Stimulated activated CD8-positive, alpha-beta memory T cell treated with anti-CD3 and anti-CD28 coated beads, Interleukin-4, amount 100 ng/mL, for 4 hours (primary cell): ENCODE data around the gene BCAM.
A peak's percentile ranks its signal among the peaks of the same experiment; 100 is the strongest.

ENCODE experiments used
- DNase-seq, 2 donors: peaks; one replicate each; pipeline ENCODE4 v3.0.0-alpha.2; 2020; ENCODE audit warnings: low read depth in 2 of 2, low spot score in 1 of 2

Gene BCAM

DNA sequence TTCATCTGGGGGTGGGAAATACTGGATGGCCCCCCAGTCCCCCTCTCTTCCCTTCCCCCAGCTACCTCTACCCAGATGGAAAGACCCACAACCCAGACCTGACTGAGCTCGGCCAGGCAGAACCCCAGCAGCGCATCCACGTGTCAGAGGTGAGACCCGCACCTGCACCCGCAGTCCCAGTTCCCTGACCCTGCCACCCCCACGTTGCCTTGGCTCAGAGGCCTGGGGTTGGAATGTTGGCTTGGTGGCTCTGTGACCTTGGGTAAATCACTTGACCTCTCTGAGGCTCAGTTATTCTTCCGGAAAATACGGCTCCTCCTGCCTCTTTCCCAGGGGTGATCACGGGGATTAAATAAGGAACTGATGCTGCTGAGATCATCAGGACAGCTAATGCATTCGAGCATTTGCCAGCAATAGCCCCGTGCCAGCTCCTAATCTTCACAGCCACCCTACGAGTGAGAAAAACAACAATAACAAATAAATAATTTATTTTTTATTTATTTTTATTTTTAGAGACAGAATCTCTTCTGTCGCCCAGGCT, 18.9 kb upstream of the BCAM start:
- DNase-seq: no peak

DNA sequence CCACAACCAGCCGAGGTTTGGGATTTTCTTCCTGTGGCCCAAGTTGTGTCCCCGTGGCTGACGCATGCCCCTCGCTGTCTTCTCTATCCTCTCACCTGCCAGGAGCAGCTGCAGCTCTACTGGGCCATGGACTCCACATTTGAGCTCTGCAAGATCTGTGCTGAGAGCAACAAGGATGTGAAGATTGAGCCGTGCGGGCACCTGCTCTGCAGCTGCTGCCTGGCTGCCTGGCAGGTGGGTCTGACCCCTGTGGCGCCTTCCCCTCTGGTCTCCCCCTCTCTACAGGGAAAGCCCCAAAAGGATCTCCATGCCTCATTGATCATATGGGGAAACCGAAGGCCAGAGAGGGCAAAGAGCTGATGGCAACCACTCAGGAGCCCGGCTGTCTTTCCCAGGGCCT, 16.6 kb upstream of the BCAM start:
- no peak for DNase-seq

DNA sequence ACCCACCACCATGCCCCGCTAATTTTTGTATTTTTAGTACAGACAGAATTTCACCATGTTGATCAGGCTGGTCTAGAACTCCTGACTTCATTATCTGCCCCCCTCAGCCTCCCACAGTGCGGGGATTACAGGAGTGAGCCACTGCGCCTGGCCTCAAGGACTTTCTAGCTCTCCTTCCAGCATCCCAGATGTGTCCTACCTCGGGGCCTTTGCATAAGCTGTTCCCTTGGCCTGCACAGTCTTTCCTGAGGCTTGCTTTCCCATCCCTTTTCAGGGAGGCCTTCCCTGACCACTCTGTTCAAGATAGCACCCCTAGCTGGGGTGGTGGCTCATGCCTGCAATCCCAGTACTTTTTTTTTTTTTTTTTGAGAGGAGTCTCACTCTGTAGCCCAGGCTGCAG, 14.3 kb upstream of the BCAM start:
- DNase-seq: no peak

DNA sequence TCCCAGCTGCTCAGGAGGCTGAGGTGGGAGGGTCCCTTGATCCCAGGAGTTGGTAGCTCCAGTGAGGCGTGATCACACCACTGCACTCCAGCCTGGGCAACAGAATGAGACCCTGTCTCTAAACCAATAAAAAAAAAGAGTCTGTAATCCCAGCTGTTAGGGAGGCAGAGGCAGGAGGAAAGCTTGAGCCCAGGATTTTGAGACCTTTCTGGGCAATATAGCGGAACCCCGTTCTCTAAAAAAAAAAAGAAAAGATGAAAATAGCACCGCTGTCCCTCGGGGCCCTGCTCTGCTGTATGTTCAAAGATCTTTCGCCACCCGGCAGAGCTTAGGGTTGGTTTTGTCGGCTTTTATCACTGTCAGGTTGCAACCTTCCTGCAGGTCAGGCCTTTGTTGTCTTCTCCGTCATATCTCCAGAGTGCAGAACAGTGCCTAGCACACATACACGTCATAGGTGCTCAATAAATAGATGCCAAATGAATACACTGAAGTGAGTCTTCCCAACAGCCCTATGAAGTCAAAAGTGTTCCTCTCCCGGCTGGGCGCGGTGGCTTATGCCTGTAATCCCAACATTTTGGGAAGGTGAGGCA, 13.4 kb upstream of the BCAM start:
- no peak for DNase-seq

DNA sequence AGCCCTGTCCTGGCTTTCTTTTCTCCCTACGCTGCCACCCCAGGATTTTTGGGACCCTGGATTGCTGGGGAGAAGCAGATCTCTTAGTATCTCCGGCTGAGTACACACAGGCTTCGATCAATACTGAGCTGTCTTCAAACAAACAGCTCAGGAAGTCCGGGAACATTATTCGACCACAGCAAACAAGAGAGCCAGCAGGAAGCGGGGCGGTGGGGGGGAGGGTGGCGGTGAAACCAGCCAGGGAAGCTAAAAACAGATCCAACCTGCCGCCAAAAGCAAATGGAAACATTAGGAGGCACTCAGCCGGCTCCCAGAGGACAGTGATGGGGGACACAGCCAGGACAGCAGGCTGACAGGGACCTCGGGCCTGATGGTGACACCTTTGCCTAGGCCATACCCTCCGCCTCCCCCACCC, 12.2 kb upstream of the BCAM start:
- DNase-seq: no peak

DNA sequence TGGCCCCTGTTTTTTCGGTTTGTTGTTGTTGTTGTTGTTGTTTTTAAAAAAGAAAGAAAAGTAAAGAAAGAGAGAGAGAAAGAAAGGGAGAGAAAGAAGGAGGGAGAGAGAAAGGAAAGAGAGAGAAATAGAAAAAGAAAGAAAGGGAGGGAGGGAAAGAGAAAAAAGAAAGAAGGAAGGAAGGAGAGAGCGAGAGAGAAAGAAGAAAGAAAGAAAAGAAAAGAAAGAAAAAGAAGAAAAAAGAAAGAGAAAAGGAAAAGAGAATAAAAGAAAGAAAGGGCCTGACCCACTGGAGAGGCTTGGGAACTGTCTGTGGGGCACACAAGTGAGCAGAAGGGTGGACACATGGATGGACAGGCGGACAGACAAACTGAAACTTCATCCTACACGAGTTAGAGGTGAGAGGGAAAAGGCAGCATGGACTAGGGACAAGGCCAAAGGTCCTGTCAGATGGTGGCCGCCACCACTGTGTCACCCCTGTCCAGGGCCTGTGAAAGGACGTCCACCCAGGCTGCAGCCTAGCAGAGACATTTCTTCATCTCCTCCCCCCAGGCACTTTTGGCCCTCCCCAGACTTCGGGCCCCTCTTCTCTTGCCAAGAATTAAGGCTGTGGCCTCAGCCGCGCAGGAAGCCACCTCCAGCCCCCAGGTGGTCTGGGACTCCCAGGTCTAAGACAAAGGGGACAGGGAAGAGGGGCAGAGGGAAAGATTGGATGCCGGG, 9.1 kb upstream of the BCAM start:
- DNase-seq: no peak

DNA sequence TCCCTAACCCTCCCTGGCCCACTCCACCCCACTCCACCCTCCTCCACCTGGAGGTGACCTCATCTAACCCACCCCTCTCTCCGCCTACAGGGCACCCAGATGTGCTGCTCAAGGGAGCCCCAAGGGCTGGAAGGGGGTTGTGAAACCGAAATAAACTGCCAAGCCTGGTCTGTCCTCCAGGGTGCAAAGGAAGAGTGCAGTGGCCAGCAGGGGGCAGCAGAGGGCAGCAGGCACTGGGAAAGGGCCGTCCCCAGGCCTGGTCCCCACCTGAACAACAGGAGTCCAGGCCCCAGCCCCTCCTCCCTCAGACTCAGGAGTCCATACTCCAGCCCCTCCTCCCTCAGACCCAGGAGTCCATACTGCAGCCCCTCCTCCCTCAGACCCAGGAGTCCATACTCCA, 8.4 kb upstream of the BCAM start:
- peak; percentile 53 to 74 for DNase-seq

DNA sequence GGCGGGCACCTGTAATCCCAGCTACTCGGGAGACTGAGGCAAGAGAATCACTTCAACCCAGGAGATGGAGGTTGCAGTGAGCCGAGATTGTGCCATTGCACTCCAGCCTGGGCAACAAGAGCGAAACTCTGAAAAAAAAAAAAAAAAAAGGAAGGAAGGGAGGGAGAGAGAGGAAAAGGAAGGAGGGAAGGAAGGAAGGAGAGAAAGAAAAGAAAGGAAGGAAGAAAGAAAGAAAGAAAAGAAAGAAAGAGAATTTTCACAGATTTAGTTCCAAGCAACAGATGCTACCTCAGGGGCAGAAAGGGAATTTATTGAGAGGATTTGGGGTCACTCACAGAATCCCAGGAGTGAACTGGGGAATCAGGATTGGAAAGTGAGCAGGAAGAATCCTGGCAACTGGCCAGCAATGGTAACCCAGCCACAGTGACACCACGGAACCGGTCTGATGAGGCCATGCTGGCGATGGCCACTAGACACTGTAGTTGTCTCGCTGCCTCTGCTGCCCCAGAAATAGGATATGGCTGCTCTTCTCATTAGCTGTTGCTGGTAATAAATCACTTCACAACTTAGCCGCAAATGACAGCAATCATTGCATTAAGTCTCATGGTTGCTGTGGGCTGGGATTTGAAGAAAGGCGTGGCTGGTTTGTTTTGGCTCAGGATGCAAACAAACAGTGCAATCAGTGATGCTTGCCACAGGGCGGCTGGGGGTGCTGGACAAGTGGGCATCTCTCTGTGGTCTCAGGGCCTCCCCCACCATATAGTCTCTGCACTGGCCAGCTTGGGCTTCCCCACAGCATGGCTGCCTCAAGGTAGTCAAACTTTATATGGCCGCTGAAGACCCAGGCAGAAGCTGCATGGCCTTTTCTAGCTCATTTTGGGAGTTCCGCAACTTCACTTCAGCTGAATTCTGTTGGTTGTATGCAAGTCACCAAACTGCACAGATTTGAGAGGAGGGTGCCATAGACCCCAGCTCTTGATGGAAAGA, 5.2 kb upstream of the BCAM start:
- DNase-seq: no peak

DNA sequence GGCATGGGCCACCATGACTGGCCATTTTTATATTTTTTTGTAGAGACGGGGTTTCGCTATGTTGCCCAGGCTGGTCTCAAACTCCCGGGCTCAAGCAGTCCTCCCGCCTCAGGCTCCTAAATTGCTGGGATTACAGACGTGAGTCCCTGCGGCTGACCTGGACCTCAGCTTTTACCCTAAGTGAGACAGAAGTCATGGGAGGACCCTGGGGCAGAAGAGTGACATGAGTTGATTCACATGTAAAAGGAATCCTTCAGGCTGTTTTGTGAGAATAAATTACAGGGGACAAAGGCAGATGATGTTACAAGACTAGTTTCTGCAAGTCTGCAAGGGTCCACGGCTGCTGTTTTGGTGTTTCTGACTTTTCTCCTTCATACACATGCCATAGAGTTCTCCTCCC, 2.6 kb upstream of the BCAM start:
- no peak for DNase-seq

DNA sequence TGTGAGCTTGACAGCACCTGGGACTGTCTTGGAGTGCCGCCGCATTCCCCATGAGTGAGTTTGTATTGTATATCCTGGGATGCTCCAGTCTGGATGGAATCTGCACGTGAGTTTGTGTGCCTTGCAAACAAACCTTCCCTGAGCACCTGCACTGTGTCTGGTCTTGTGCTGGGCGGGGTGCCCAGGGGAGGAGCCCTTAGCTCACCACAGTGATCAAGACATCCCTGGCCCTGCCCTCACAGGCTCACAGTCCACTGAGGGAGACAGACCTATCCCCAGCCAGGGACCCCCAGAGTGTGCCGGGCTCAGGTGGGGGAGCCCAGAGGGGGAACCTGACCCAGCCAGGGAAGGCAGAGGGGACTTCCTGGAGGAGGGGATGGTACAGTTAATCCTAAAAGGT, 1.7 kb upstream of the BCAM start:
- no peak for DNase-seq

DNA sequence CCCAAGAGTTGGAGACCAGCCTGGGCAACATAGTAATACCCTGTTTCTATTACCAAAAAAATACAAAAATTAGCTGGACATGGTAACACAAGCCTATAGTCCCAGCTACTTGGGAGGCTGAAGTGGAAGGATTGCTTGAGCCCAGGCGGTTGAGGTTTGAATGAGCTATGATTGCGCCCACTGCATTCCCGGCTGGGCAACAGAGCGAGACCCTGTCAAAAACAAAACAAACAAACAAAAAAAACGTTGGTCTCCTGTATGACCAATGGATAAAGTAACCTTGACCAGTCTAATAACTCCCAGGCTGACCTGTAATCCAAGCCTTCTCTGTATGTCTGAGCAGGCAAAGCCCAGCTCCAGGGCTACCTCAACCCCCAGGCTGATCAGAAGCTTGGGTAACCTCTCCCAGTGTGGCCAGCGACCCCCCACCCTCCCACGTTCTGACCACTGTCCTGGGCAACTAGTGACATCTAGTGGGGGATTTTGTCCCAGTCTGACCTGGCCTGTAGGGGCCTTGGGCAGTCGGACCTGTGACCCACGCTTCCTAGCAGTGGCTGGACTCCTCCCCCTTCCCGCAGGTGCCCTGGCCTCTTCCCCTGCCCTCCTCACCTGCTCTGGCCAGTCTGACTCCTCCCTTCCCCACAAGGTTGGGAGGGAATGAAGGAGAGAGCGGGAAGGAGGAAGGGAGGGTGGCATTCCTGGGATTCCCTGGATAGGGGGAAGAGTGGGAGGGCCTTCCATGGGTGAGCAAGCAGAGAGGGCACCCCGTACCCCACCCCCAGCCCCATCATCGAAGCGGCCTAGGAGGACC, 1.0 kb upstream of the BCAM start:
- no peak for DNase-seq

DNA sequence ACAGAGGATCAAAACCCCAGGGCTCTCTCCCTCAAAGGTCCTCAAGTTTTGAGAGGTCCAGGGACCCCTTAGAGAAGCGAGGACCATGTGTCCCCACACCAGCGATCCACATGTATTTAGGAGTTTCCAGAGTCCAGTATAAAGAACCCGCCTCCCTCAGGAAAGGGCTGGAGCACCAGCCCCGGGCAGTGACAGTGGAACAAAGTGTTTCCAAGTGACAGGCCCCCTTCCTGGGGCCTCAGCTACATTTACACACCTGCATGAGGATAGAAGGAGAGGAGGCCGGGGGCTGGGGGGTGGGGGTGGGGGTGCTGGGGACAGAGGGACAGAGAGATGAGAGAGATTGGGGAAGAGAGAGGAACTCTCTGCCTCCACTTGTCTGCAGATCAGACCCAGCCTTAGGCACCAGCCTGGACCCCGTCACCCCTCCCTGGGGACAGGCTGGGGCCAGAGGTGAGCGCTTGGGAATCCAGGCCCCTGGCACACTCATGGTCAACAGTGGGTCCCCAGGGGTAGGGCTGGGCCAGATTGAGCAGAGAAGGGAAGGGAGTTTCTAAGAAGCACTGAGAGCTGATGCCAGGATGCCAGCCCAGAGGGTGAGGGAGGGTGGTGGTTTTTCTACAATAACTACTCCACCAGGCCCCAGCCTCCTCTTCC, 802 bp downstream of the BCAM start:
- DNase-seq: no peak

DNA sequence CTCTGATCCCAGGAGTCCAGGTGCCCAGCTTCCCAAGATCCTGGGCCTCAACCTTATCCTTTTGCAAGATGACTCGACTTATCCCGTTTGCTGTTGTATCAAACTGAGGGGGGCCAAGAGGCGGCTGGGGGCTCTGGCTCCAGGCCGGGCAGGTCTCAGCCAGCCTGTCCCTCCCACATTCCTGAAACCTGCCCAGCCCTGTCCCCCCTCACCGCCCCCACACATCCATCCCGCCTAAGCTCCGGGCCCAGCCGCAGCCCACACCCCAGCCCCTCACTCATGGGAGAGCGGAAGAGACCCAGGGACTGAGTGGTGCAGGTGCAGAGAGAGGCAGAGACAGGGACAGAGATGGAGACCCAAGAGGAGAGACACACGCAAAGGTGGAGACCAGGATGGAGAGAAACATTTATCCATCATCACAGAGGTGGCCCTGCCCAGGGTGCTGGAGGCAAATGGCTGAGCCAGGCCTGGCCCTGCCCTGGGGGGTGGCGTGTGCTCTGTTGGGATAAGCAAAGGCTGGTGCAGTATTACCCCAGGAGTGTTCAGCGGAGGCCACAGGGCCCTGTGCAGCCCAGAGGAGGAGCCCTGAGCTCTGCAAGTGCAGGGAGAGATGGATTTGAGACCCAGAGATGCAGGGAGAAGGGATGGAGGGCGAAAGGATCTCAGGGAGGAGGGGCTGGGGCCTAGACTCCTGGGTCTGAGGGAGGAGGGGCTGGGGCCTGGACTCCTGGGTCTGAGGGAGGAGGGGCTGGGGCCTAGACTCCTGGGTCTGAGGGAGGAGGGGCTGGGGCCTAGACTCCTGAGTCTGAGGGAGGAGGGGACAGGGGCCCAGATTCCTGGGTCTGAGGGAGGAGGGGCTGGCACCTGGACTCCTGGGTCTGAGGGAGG, 1.6 kb downstream of the BCAM start:
- DNase-seq: no peak

DNA sequence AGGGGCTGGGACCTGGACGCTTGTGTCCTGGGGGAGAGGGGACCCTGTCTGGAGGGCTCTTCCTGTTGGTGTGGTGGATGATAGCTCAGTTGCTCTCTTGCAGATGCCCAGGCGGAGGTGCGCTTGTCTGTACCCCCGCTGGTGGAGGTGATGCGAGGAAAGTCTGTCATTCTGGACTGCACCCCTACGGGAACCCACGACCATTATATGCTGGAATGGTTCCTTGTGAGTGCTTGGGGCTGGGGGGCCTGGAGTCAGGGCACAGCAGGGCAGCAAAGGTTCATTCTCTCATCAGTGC, 2.2 kb downstream of the BCAM start:
- DNase-seq: no peak

DNA sequence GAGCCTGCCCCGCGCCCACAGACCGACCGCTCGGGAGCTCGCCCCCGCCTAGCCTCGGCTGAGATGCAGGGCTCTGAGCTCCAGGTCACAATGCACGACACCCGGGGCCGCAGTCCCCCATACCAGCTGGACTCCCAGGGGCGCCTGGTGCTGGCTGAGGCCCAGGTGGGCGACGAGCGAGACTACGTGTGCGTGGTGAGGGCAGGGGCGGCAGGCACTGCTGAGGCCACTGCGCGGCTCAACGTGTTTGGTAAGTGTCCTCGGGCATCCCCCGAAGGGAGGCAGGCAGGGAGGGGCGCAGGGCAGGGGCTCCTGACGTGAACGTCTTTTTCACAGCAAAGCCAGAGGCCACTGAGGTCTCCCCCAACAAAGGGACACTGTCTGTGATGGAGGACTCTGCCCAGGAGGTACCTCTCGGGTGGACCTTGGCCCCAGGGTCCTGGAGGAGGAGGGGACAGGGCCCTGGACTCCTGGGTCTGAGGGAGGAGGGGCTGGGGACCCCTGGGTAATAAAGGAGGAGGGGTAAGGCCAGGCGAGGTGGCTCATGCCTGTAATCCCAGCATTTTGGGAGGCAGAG, 3.3 kb downstream of the BCAM start:
- DNase-seq: no peak

DNA sequence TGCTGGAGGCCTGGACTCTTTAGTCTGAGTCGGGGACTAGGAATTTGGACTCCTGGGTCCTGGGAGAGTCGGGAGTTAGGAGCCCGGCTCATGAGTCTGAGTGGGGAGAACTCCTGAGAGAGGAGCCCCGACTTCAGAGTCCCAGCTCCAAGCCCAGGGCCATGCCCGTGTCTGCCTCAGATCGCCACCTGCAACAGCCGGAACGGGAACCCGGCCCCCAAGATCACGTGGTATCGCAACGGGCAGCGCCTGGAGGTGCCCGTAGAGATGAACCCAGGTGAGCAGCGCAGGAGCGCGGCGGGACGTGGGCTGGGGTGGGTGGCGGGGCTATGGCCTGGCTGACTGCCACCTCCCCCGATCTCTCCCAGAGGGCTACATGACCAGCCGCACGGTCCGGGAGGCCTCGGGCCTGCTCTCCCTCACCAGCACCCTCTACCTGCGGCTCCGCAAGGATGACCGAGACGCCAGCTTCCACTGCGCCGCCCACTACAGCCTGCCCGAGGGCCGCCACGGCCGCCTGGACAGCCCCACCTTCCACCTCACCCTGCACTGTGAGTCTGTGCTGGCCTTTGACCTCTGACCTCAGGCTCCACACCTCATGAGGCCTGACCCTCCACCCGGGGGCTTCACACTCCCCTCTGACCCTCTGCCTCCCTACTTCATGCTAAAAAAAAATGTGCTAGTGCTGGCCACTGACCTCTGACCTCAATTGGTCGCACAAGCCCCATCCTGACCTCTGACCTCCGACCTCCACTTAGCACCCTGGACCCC, 4.4 kb downstream of the BCAM start:
- no peak for DNase-seq

DNA sequence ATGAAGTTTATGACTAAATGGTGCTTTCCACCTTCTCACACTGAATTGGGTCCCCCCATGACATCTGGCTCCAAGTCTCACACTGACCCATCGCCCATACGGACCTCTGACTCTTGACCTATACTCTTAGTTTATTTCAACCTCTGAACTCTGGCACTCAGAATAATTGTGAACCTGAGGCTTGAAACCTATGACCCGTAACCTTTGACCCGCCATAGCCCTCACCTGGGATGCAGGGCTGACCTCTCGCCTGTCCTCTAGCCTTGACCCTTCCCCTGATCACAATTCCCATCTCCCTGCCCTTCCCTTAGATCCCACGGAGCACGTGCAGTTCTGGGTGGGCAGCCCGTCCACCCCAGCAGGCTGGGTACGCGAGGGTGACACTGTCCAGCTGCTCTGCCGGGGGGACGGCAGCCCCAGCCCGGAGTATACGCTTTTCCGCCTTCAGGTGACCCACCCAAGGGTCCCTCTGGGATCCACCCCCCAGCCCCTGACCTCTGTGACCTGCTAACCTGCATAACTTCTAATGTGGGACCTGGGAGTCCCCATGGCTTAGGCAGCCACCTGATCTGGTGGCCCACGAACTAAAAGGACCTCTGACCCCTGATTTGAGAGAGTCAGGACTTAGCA, 5.1 kb downstream of the BCAM start:
- DNase-seq: no peak

DNA sequence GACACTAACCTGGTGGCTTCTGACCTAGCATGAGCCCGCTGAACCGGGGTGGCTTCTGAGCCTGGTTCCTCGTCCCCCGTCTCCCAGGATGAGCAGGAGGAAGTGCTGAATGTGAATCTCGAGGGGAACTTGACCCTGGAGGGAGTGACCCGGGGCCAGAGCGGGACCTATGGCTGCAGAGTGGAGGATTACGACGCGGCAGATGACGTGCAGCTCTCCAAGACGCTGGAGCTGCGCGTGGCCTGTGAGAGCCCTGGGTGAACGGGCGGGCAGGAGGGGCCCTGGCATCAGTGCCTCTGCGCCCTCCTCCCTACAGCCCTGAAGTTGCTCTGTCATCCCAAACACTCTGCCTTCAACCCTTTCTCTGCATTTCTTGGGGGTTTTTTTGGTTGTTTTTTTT, 5.6 kb downstream of the BCAM start:
- DNase-seq: no peak
